ENCODE results near the gene PACSIN1.

The PACSIN1 gene

GRCh38 chr6:34527751-34528670 is 62.1 kb downstream of the PACSIN1 start:
- no peak for DNase-seq (ENCODE audit: low read depth, low spot score)

GRCh38 chr6:34528996-34529664 is 63.3 kb downstream of the PACSIN1 start:
- DNase-seq (ENCODE audit: low read depth, low spot score): no peak

GRCh38 chr6:34529665-34530327 is 63.9 kb downstream of the PACSIN1 start:
- no peak for DNase-seq (ENCODE audit: low read depth, low spot score)

- no peak for DNase-seq (ENCODE audit: low read depth, low spot score)
Measured at GRCh38 chr6:34530753-34531365, 65.0 kb downstream of the PACSIN1 start.

- no peak for DNase-seq (ENCODE audit: low read depth, low spot score)
Measured at GRCh38 chr6:34531580-34532201, 65.8 kb downstream of the PACSIN1 start.

- DNase-seq (ENCODE audit: low read depth, low spot score): no peak
Measured at GRCh38 chr6:34532230-34532629, 66.4 kb downstream of the PACSIN1 start.

- no peak for DNase-seq (ENCODE audit: low read depth, low spot score)
Measured at GRCh38 chr6:34534146-34534545, 68.3 kb downstream of the PACSIN1 start.

- DNase-seq (ENCODE audit: low read depth, low spot score): no peak
Measured at GRCh38 chr6:34534656-34535055, 68.8 kb downstream of the PACSIN1 start.

- DNase-seq (ENCODE audit: low read depth, low spot score): no peak
Measured at GRCh38 chr6:34535199-34535598, 69.3 kb downstream of the PACSIN1 start.

- no peak for DNase-seq (ENCODE audit: low read depth, low spot score)
Measured at GRCh38 chr6:34535646-34536045, 69.8 kb downstream of the PACSIN1 start.

GRCh38 chr6:34536251-34536958 is 70.5 kb downstream of the PACSIN1 start:
- DNase-seq (ENCODE audit: low read depth, low spot score): no peak

- no peak for DNase-seq (ENCODE audit: low read depth, low spot score)
Measured at GRCh38 chr6:34536959-34537848, 71.3 kb downstream of the PACSIN1 start.

- no peak for DNase-seq (ENCODE audit: low read depth, low spot score)
Measured at GRCh38 chr6:34537922-34538550, 72.2 kb downstream of the PACSIN1 start.

- DNase-seq (ENCODE audit: low read depth, low spot score): no peak
Measured at GRCh38 chr6:34538581-34538980, 72.7 kb downstream of the PACSIN1 start.

- DNase-seq (ENCODE audit: low read depth, low spot score): no peak
Measured at GRCh38 chr6:34539181-34539580, 73.3 kb downstream of the PACSIN1 start.

- DNase-seq (ENCODE audit: low read depth, low spot score): no peak
Measured at GRCh38 chr6:34540222-34540621, 74.3 kb downstream of the PACSIN1 start.

- no peak for DNase-seq (ENCODE audit: low read depth, low spot score)
Measured at GRCh38 chr6:34540841-34541240, 75.0 kb downstream of the PACSIN1 start.

- no peak for DNase-seq (ENCODE audit: low read depth, low spot score)
Measured at GRCh38 chr6:34543421-34543820, 77.5 kb downstream of the PACSIN1 start.

GRCh38 chr6:34544052-34544604 is 78.3 kb downstream of the PACSIN1 start:
- no peak for DNase-seq (ENCODE audit: low read depth, low spot score)
